Mucosa of rectum (tissue), 2 donors: ENCODE data around the gene TEP1.
A peak's percentile ranks its signal among the peaks of the same experiment; 100 is the strongest.
"Not testable (repeated sequence)": the region's sequence is repeated elsewhere in the genome, so short reads cannot be mapped to it uniquely, and the experiment has no call there.

Experiments
- H3K27ac ChIP-seq, 2 donors: one replicate each; pipeline ENCODE4 v1.7.0; 2013; ENCODE audit warnings: inconsistent platforms in 2 of 2, low read depth in 2 of 2, low read length in 2 of 2
- H3K27me3 ChIP-seq, 2 donors: one replicate each; pipeline ENCODE4 v1.7.0; 2013; ENCODE audit warnings: low read length in 2 of 2; ENCODE audit not compliant: control insufficient read depth in 2 of 2, insufficient read depth in 2 of 2
- H3K36me3 ChIP-seq, 2 donors: one replicate each; pipeline ENCODE4 v1.7.0; 2013; ENCODE audit warnings: low read length in 2 of 2; ENCODE audit not compliant: control insufficient read depth in 2 of 2, insufficient read depth in 2 of 2
- H3K4me1 ChIP-seq, 2 donors: one replicate each; pipeline ENCODE4 v1.7.0; 2013; ENCODE audit warnings: low read length in 2 of 2, mild to moderate bottlenecking in 1 of 2; ENCODE audit not compliant: control insufficient read depth in 2 of 2, insufficient read depth in 2 of 2
- H3K4me3 ChIP-seq, 2 donors: one replicate each; pipeline ENCODE4 v1.7.0; 2013; ENCODE audit warnings: low read length in 2 of 2
- H3K9ac ChIP-seq, 2 donors: one replicate each; pipeline ENCODE4 v1.7.0; 2013; ENCODE audit warnings: low read length in 2 of 2, low read depth in 1 of 2, mild to moderate bottlenecking in 1 of 2
- H3K9me3 ChIP-seq, 2 donors: one replicate each; pipeline ENCODE4 v1.7.0; 2013; ENCODE audit warnings: low read length in 2 of 2; ENCODE audit not compliant: control insufficient read depth in 2 of 2
- donor health status: healthy.
- donor health status: Normal muscosa, but diverticular disease.

Gene TEP1

DNA sequence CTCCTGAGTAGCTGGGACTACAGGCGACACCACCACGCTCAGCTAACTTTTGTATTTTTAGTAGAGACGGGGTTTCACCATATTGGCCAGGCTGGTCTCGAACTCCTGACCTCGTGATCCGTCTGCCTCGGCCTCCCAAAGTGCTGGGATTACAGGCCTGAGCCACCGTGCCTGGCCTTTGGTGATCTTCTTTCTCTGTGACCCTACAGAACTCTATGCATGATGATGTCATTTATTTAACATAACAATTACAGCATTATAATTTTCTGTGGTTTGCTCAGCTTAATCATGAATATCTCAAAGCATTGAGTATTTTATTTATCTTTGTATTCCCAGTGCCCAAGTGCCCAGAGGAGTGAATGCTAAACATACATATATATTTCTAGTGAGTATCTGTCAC, 39.5 kb upstream of the TEP1 start:
- H3K9ac ChIP-seq, H3K27ac ChIP-seq, H3K27me3 ChIP-seq, H3K9me3 ChIP-seq, H3K4me3 ChIP-seq: not testable (repeated sequence)
- Histone ChIP-seq H3K36me3 (peaks cover 39 to 51% of the 10 kb centered on the region in 2 donors), H3K4me1 (peaks cover 13 to 19% of the 10 kb centered on the region in 2 donors)

DNA sequence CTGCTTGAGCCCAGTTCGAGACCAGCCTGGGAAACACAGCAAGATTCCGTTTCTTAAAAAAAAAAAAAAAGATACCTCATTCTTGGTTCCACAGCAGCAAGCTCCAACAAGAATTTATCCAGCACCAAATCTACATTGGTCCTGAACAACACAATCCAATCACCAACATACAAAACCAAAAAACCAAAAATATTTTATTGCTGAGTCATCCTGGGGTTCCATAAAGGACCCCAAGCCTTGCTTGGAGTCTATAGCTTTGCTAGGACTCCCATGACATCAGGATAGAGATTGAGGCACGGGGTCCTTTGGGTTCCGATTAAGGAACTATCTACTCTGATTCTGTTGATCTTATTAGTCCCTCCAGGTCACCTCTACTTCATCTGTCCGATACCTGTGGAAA, 33.6 kb upstream of the TEP1 start:
- Histone ChIP-seq H3K27me3 (no peaks in the 10 kb centered on the region), H3K9me3 (no peaks in the 10 kb centered on the region), H3K27ac (no peak overlapping the region), H3K4me3 (no peak overlapping the region), H3K36me3 (peaks cover 47 to 56% of the 10 kb centered on the region in 2 donors), H3K9ac (no peak overlapping the region), H3K4me1 (no peaks in the 10 kb centered on the region)

DNA sequence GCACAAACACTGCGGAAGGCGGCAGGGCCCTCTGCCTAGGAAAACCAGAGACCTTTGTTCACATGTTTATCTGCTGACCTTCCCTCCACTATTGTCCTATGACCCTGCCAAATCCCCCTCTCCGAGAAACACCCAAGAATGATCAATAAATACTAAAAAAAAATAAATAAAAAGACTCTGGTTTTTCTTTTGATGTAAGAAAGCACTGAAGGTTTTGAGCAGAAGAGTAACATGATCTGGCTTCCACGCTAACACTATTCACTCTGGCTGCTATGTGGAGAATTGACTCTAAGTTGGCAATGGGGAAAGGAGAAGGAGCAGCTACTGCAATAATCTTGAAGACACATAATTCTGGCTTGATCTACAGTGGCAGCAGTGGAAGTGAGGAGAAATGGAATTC, 30.3 kb upstream of the TEP1 start:
- H3K27me3 ChIP-seq: not testable (repeated sequence)

DNA sequence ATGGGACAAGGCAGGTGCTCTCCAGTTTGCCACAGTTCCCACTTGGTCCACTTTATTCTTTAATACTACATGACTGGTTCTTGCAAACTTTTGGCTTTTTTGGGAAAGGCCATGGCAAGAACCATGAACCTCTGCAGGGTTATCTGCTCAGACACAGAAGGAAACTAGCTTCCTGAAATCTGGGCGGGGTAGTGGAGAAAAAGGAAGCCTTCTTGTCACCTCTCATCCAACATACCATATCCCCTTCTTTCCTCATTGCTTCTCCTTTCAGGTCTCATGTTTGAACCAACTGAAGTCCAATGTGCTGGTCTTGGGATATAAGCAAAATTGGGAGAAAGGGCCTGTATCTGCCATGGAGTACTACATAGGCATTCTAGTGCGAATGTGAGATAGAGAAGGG, 28.2 kb upstream of the TEP1 start:
- Histone ChIP-seq H3K27me3 (no peaks in the 10 kb centered on the region), H3K4me3 (no peak overlapping the region), H3K36me3 (peaks cover 9 to 10% of the 10 kb centered on the region in 2 donors), H3K9me3 (no peaks in the 10 kb centered on the region), H3K4me1 (no peaks in the 10 kb centered on the region), H3K9ac (no peak overlapping the region), H3K27ac (no peak overlapping the region)

More for the DNA sequence above, 30.3 kb upstream of the TEP1 start:
- H3K9me3 ChIP-seq, H3K4me3 ChIP-seq, H3K27ac ChIP-seq, H3K9ac ChIP-seq, H3K4me1 ChIP-seq: not testable (repeated sequence)
- peaks cover 31% of the 10 kb centered on the region in 2 donors for H3K36me3 ChIP-seq

DNA sequence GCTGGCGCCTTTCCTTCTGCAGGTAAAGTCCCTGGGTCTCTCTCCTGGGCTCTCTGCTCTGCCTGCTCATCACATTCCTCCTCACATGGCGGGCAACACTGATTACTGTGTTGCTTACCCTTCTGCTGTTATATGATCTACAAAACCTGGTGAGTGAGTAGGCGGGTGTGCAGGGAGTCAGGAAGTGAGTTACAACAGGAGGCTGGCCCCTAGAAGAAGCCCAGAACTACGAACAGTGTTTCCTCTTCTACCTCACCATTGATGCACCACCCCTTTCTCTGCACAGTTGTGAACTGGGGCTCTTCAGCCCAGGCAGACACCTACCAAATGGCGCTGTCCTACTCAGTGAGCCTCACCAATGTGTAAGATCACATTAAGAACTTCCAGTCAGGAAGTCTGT, 27.6 kb upstream of the TEP1 start:
- Histone ChIP-seq H3K9me3 (no peaks in the 10 kb centered on the region), H3K4me3 (no peak overlapping the region), H3K9ac (no peak overlapping the region), H3K27me3 (no peaks in the 10 kb centered on the region), H3K27ac (no peak overlapping the region), H3K4me1 (no peaks in the 10 kb centered on the region), H3K36me3 (peaks cover 4% of the 10 kb centered on the region in 2 donors)

DNA sequence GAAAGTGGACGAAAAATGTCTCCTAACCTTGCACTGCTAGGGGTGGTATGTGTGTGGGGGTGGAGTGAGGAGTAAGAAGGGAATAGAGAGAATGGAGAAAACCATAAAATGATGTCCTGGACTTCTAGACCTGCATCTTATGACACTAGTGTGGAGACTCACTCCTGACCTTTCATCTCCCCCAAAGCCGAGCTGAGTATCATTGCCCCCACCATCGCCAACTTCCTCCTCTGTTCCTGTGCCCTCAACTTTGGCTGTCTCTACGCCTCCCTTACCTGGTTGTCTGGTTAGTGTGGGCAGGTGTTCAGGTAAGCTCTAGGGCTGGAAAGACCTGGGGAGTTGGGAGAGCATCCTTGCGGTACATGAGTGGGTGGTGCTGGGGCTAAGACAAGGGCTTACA, 27.2 kb upstream of the TEP1 start:
- no peak overlapping the region for H3K4me3 ChIP-seq
- H3K27ac ChIP-seq: no peak overlapping the region
- H3K9me3 ChIP-seq: no peaks in the 10 kb centered on the region
- no peak overlapping the region for H3K9ac ChIP-seq
- no peaks in the 10 kb centered on the region for H3K4me1 ChIP-seq
- no peaks in the 10 kb centered on the region for H3K27me3 ChIP-seq
- H3K36me3 ChIP-seq: no peaks in the 10 kb centered on the region

DNA sequence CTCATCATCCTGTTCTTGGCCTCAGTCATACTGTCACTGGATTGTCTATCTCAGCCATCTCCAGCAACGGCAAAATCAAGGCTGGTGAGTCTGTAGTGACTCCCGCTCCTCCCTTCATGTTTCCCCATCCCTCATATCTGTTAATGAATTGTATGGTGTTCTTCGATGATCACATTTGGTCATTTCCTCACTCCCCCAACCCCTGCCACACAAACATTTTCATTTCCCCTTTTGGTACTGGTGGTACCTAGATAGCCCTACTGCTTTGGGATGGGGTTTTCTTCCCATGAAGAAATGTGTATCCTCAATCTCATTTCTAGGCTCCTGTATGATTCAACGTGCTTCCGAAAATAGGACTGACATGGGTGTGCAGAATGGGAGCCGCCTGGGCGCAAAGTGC, 25.4 kb upstream of the TEP1 start:
- Histone ChIP-seq H3K9ac (no peak overlapping the region), H3K27me3 (no peaks in the 10 kb centered on the region), H3K4me3 (no peak overlapping the region), H3K27ac (no peak overlapping the region), H3K9me3 (no peaks in the 10 kb centered on the region), H3K36me3 (no peaks in the 10 kb centered on the region), H3K4me1 (no peaks in the 10 kb centered on the region)

DNA sequence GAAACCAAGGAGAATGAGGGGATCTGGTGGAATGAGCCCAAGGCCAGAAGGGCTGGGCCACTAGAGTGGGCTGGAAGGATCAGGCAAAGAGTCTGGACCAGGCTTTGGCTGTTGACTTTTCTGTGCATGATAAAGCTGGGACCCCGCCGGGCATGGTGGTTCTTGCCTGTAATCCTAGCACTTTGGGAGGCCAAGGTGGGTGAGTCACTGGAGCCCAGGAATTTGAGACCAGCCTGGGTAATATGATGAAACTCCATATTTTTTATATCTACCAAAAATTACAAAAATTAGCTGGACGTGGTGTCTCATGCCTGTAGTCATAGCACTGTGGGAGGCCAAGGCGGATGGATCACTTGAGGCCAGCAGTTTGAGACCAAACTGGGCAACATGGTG, 23.1 kb upstream of the TEP1 start:
- Histone ChIP-seq H3K9me3 (no peaks in the 10 kb centered on the region), H3K4me3 (no peak overlapping the region), H3K36me3 (no peaks in the 10 kb centered on the region), H3K27ac (no peak overlapping the region), H3K4me1 (no peaks in the 10 kb centered on the region), H3K9ac (no peak overlapping the region), H3K27me3 (no peaks in the 10 kb centered on the region)

DNA sequence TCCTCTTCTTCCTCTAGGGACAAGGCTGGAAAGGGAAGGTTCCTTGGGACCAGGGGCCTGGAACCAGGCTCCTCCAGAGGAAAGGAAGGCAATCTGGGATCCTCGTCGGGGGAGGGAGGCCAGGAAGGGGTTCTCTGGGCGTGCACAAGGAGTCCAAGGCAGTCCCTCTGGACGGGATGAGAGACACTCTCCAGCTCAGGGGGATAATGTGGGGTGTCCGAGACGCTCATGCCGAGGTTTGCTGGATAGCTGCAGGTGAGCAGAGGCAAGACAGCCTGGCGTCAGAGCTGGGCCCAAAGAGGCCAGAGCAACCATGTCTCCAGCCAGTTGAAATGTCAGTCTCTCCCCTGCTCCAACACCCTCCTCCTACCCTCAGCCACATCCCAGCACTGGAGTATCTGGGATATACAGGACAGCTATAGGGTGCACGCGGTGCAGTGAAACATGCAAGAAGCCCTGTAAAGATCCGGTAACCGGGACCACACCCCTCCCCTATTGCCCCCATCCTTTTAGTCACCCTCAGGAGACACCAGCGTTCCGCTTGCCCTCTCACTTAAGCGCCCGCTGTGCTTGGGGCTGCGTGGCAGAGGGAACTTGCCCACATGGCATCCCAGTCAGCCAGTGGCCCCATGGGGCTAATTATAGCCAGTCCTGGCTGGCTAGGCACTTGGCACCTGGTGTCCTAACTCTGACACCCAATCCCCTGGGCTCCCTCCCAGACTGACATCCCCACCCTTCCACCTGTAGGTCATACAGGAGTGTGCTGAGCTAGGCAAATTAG, 22.5 kb upstream of the TEP1 start, which contains the start of gene KLHL33:
TSS of gene KLHL33 (minus strand) at position 585 of the 781 bp plus-strand sequence. CDS start at position 230, 355 bp downstream.
- no peaks in the 10 kb centered on the region for H3K27me3 ChIP-seq
- H3K9me3 ChIP-seq: no peaks in the 10 kb centered on the region
- H3K36me3 ChIP-seq: no peaks in the 10 kb centered on the region
- no peak within 1 kb of the TSS for H3K9ac ChIP-seq
- H3K27ac ChIP-seq: peak within 1 kb of the TSS in 1 of 2 donors; percentile 9
- peak within 1 kb of the TSS in 1 of 2 donors; percentile 31 for H3K4me3 ChIP-seq
- H3K4me1 ChIP-seq: no peaks in the 10 kb centered on the region

DNA sequence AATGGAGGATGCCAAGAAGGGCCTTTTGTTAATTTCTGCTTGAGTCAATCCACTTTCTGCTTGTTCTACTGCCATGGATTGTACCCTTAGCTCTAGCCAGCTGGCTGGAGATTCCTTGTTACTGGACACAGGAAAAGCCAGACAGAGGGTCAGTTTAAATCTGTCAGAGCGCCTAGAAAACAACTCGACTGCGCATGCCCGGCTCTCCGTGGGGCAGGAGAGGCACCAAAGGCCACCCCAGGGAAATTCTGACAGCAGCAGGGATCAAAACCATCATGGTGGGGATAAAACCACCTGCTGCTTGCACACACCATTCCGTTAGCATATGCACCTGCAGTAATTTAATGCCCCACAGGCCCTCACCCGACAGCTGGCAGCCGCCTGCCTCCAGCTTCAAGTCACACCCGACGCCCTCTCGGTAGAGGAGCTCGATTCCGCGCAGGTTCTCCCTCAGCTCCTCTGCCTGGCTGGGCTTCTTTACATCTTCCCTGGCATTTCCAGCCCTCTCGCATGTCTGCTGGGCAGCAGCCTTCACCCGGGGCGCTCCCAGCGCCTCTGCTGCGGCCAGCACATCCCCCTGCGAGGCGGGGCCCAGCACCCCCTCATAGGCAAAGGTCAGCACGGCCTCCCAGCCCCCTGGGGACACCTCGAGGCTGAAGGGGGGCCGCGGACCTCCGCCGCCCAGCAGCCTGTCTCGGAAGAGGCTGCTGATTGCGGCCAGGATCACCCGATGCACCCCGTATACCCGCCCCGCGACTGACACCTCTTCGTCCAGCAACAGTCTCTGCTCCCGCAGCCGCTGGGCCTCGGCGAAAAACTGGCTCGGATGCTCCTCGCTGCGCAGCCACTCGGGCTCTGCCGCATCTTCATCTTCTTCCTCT, 21.6 kb upstream of the TEP1 start:
- no peaks in the 10 kb centered on the region for H3K27me3 ChIP-seq
- H3K9ac ChIP-seq: no peak overlapping the region
- peaks cover 6 to 7% of the 10 kb centered on the region in 2 donors for H3K4me1 ChIP-seq
- H3K27ac ChIP-seq: peak overlapping the region in 1 of 2 donors; percentile 9
- peak overlapping the region in 1 of 2 donors; percentile 31 for H3K4me3 ChIP-seq
- no peaks in the 10 kb centered on the region for H3K36me3 ChIP-seq
- no peaks in the 10 kb centered on the region for H3K9me3 ChIP-seq
